ENCODE results near the gene MRFAP1L1. TPM values are rescaled to one million over a fixed set of nuclear protein-coding genes. Genes with fewer than 3 reads are reported as not detected.

MRFAP1L1 gene
- total and polyA plus RNA-seq, 9 of the 15 experiments (the other 6 are each of a cell fraction or from before 2014, with no cell fraction given) = 37.6 to 111 (median 83.8) TPM

GRCh38 chr4:6732441-6733357, 23.0 kb upstream of the MRFAP1L1 start (continued):
- TF ChIP-seq, protein P1, sequence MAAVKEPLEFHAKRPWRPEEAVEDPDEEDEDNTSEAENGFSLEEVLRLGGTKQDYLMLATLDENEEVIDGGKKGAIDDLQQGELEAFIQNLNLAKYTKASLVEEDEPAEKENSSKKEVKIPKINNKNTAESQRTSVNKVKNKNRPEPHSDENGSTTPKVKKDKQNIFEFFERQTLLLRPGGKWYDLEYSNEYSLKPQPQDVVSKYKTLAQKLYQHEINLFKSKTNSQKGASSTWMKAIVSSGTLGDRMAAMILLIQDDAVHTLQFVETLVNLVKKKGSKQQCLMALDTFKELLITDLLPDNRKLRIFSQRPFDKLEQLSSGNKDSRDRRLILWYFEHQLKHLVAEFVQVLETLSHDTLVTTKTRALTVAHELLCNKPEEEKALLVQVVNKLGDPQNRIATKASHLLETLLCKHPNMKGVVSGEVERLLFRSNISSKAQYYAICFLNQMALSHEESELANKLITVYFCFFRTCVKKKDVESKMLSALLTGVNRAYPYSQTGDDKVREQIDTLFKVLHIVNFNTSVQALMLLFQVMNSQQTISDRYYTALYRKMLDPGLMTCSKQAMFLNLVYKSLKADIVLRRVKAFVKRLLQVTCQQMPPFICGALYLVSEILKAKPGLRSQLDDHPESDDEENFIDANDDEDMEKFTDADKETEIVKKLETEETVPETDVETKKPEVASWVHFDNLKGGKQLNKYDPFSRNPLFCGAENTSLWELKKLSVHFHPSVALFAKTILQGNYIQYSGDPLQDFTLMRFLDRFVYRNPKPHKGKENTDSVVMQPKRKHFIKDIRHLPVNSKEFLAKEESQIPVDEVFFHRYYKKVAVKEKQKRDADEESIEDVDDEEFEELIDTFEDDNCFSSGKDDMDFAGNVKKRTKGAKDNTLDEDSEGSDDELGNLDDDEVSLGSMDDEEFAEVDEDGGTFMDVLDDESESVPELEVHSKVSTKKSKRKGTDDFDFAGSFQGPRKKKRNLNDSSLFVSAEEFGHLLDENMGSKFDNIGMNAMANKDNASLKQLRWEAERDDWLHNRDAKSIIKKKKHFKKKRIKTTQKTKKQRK (IDR thresholded peaks at IDR 0.05; ENCODE audit: borderline replicate concordance, low read depth, low read length) = no peak
- TF ChIP-seq, protein P2, sequence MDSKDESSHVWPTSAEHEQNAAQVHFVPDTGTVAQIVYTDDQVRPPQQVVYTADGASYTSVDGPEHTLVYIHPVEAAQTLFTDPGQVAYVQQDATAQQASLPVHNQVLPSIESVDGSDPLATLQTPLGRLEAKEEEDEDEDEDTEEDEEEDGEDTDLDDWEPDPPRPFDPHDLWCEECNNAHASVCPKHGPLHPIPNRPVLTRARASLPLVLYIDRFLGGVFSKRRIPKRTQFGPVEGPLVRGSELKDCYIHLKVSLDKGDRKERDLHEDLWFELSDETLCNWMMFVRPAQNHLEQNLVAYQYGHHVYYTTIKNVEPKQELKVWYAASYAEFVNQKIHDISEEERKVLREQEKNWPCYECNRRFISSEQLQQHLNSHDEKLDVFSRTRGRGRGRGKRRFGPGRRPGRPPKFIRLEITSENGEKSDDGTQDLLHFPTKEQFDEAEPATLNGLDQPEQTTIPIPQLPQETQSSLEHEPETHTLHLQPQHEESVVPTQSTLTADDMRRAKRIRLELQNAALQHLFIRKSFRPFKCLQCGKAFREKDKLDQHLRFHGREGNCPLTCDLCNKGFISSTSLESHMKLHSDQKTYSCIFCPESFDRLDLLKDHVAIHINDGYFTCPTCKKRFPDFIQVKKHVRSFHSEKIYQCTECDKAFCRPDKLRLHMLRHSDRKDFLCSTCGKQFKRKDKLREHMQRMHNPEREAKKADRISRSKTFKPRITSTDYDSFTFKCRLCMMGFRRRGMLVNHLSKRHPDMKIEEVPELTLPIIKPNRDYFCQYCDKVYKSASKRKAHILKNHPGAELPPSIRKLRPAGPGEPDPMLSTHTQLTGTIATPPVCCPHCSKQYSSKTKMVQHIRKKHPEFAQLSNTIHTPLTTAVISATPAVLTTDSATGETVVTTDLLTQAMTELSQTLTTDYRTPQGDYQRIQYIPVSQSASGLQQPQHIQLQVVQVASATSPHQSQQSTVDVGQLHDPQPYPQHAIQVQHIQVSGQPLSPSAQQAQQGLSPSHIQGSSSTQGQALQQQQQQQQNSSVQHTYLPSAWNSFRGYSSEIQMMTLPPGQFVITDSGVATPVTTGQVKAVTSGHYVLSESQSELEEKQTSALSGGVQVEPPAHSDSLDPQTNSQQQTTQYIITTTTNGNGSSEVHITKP (IDR thresholded peaks at IDR 0.05; ENCODE audit: partially characterized antibody) = peak; percentile 34
- TF ChIP-seq ZNF224 (CRISPR knock-in tag; IDR thresholded peaks at IDR 0.05) = no peak
- TF ChIP-seq ZNF444 (CRISPR knock-in tag; IDR thresholded peaks at IDR 0.05) = 0 out of 2 replicates have a peak, but pooled peaks have one; percentile 15
- no peak; the same call in 1 of the 2 replicates for TF ChIP-seq NR2C2 (CRISPR knock-in tag; IDR thresholded peaks at IDR 0.05)
- TF ChIP-seq NR2C2 (tag; IDR thresholded peaks at IDR 0.05) = peak; percentile 76
- TF ChIP-seq STAT5A (IDR thresholded peaks at IDR 0.05; ENCODE audit: borderline replicate concordance, low read length) = no peak
- TF ChIP-seq, protein P3, sequence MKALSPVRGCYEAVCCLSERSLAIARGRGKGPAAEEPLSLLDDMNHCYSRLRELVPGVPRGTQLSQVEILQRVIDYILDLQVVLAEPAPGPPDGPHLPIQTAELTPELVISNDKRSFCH (CRISPR knock-in tag; IDR thresholded peaks at IDR 0.05) = no peak
- TF ChIP-seq, protein P3 (tag; IDR thresholded peaks at IDR 0.05) = 0 out of 2 replicates have a peak, but pooled peaks have one; percentile 54
- TF ChIP-seq CC2D1A (IDR thresholded peaks at IDR 0.05) = no peak
- TF ChIP-seq, protein P4, sequence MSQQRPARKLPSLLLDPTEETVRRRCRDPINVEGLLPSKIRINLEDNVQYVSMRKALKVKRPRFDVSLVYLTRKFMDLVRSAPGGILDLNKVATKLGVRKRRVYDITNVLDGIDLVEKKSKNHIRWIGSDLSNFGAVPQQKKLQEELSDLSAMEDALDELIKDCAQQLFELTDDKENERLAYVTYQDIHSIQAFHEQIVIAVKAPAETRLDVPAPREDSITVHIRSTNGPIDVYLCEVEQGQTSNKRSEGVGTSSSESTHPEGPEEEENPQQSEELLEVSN (IDR thresholded peaks at IDR 0.05; ENCODE audit: borderline replicate concordance in 1 of 2, extremely low read depth in 1 of 2, insufficient read depth in 1 of 2, insufficient read length in 1 of 2, low read depth in 1 of 2, low read length in 1 of 2, poor library complexity in 1 of 2, severe bottlenecking in 1 of 2) = peak; percentile 74
- TF ChIP-seq TBP (optimal IDR thresholded peaks at IDR 0.05; ENCODE audit: low read depth, low read length) = peak; percentile 60
- TF ChIP-seq ZNF311 (CRISPR knock-in tag; IDR thresholded peaks at IDR 0.05) = 0 out of 2 replicates have a peak, but pooled peaks have one; percentile 25
- TF ChIP-seq DACH1 (IDR thresholded peaks at IDR 0.05; ENCODE audit: partially characterized antibody) = peak; percentile 88
- peak in 1 of 2 experiments; percentile 39; a peak in 2 of 4 replicates for TF ChIP-seq RAD21 (CRISPR knock-in tag; conservative IDR thresholded peaks at IDR 0.05 in 1 of 2, IDR thresholded peaks at IDR 0.05 in 1 of 2)
- peak; percentile 19; the same call in 1 of the 2 replicates for TF ChIP-seq HDAC2 (IDR thresholded peaks at IDR 0.05)
- peak in 1 of 2 experiments; percentile 48; a peak in 2 of 4 replicates for TF ChIP-seq HDAC1 (IDR thresholded peaks at IDR 0.05)
